ENCODE data around the gene MCTP1.

Gene MCTP1

DNA sequence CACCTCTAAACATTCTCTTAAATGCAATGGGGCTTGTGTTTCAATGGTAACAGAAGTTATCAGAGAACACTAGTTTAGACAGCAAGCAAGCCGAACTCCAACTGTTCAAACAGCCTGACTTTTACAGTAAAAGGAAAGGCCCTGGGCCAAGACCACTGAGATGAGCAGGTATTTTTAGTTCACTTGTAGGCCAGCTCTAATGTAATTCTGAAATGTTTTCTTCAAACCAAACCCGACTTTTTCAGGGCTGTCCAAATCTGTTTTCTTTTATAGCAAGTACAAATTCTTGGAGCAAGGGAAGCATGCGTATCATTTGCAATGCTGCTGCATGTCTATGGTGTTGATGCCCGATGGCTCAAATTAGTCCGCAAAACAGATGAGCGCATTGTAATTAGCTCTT, 473.6 kb downstream of the MCTP1 start:
- TF ChIP-seq, protein P1, sequence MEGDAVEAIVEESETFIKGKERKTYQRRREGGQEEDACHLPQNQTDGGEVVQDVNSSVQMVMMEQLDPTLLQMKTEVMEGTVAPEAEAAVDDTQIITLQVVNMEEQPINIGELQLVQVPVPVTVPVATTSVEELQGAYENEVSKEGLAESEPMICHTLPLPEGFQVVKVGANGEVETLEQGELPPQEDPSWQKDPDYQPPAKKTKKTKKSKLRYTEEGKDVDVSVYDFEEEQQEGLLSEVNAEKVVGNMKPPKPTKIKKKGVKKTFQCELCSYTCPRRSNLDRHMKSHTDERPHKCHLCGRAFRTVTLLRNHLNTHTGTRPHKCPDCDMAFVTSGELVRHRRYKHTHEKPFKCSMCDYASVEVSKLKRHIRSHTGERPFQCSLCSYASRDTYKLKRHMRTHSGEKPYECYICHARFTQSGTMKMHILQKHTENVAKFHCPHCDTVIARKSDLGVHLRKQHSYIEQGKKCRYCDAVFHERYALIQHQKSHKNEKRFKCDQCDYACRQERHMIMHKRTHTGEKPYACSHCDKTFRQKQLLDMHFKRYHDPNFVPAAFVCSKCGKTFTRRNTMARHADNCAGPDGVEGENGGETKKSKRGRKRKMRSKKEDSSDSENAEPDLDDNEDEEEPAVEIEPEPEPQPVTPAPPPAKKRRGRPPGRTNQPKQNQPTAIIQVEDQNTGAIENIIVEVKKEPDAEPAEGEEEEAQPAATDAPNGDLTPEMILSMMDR (IDR thresholded peaks at IDR 0.05; ENCODE audit: low read depth, low read length): no peak

GRCh38 chr5:94810877-94811276, 474.0 kb downstream of the MCTP1 start:
- TF ChIP-seq, protein P1 (IDR thresholded peaks at IDR 0.05; ENCODE audit: low read depth, low read length): no peak
- Histone ChIP-seq H3K9me3 (no peaks in the 10 kb centered on the region), H3K27me3 (no peaks in the 10 kb centered on the region), H3K4me3 (ENCODE audit: low read depth, low read length) (no peak overlapping the region), H3K36me3 (no peaks in the 10 kb centered on the region), H3K4me1 (no peaks in the 10 kb centered on the region; the same call in 1 of the 2 replicates)
- no peak for DNase-seq

More for the DNA sequence above, 473.6 kb downstream of the MCTP1 start:
- no peak overlapping the region for H3K4me3 ChIP-seq (ENCODE audit: low read depth, low read length)
- no peaks in the 10 kb centered on the region for H3K36me3 ChIP-seq
- DNase-seq: no peak
- no peaks in the 10 kb centered on the region; the same call in 1 of the 2 replicates for H3K4me1 ChIP-seq
- H3K27me3 ChIP-seq: no peaks in the 10 kb centered on the region
- no peaks in the 10 kb centered on the region for H3K9me3 ChIP-seq

- TF ChIP-seq, protein P1 (IDR thresholded peaks at IDR 0.05; ENCODE audit: low read depth, low read length): no peak
- Histone ChIP-seq H3K4me3 (ENCODE audit: low read depth, low read length) (no peak overlapping the region), H3K4me1 (no peaks in the 10 kb centered on the region), H3K27me3 (no peaks in the 10 kb centered on the region), H3K9me3 (no peaks in the 10 kb centered on the region), H3K36me3 (no peaks in the 10 kb centered on the region)
- DNase-seq: no peak
Measured at GRCh38 chr5:94810281-94810680, 474.6 kb downstream of the MCTP1 start.

DNA sequence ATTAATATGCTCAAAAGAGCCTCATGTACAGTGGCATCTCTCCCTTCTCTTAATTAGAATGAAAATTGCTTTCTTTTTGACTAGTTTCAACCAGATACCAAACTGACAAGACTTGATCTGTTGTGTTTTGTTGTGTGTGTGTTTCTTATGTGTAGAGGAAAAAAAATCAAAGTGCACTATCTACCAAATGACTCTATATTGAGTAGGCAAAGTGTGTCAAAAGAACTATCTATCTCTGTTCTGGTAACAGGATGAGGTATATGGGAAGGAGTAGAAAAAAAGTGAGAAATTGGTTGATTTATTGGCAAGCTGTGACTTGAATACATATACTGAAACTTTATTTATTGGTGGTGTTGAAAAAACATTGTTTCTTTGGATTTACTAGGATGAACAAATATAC, 476.4 kb downstream of the MCTP1 start:
- TF ChIP-seq, protein P1 (IDR thresholded peaks at IDR 0.05; ENCODE audit: low read depth, low read length): no peak
- no peaks in the 10 kb centered on the region for H3K9me3 ChIP-seq
- no peaks in the 10 kb centered on the region for H3K36me3 ChIP-seq
- H3K4me3 ChIP-seq (ENCODE audit: low read depth, low read length): no peak overlapping the region
- DNase-seq: no peak
- H3K4me1 ChIP-seq: no peaks in the 10 kb centered on the region
- H3K27me3 ChIP-seq: no peaks in the 10 kb centered on the region

DNA sequence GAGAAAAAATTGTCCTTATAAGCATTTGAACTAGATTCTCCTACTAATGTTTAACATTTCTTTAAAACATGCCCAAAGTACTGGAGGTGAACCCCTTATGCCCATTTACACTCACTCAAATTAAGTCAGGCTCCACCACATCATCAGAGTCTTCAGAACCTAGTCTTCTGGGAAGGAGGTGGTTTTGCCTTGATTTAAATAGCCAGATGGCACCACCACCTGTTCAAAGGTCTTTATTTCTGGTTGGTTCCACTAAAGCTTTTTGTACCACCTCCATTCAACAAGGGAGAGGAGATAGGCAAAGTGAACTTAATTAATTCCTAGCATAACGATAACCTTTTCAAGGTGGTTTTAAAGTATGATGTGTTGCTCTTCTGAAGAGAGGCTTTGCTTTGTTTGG, 476.9 kb downstream of the MCTP1 start:
- Histone ChIP-seq H3K27me3 (no peaks in the 10 kb centered on the region), H3K4me3 (ENCODE audit: low read depth, low read length) (no peak overlapping the region), H3K36me3 (no peaks in the 10 kb centered on the region), H3K4me1 (no peaks in the 10 kb centered on the region), H3K9me3 (no peaks in the 10 kb centered on the region)
- no peak for DNase-seq
- TF ChIP-seq, protein P1 (IDR thresholded peaks at IDR 0.05; ENCODE audit: low read depth, low read length): no peak

- no peaks in the 10 kb centered on the region for H3K4me1 ChIP-seq
- DNase-seq: no peak
- no peaks in the 10 kb centered on the region for H3K9me3 ChIP-seq
- H3K4me3 ChIP-seq (ENCODE audit: low read depth, low read length): no peak overlapping the region
- TF ChIP-seq, protein P1 (IDR thresholded peaks at IDR 0.05; ENCODE audit: low read depth, low read length): no peak
- no peaks in the 10 kb centered on the region for H3K27me3 ChIP-seq
- H3K36me3 ChIP-seq: no peaks in the 10 kb centered on the region
Measured at GRCh38 chr5:94802450-94802849, 482.4 kb downstream of the MCTP1 start.

Measured in BE2C (cell line).